RPMI8226 (cell line): Measurements from ENCODE around the gene THRAP3.
A peak's percentile ranks its signal among the peaks of the same experiment; 100 is the strongest.

Experiments
- DNase-seq: peaks from one replicate; pipeline ENCODE4 v3.0.0-alpha.2; 2015

The THRAP3 gene

GRCh38 chr1:36301220-36301619 lies 77.0 kb downstream of the THRAP3 start:
- no peak for DNase-seq

GRCh38 chr1:36303244-36303643 lies 79.0 kb downstream of the THRAP3 start:
- DNase-seq: no peak

GRCh38 chr1:36303650-36304360 lies 79.6 kb downstream of the THRAP3 start:
- no peak for DNase-seq

- no peak for DNase-seq
Observed at GRCh38 chr1:36304521-36304920, 80.3 kb downstream of the THRAP3 start.

GRCh38 chr1:36304970-36305914 lies 81.0 kb downstream of the THRAP3 start:
- no peak for DNase-seq

GRCh38 chr1:36305915-36306209 lies 81.6 kb downstream of the THRAP3 start:
- no peak for DNase-seq

- peak; percentile 64 for DNase-seq
Observed at GRCh38 chr1:36306210-36306901, 82.1 kb downstream of the THRAP3 start, which contains the start of gene SH3D21. Gene SH3D21, plus strand, starts transcription at chr1:36306368. Its CDS starts 53 bp downstream, at chr1:36306421.

- peak; percentile 98 for DNase-seq
Observed at GRCh38 chr1:36306902-36307456, 82.7 kb downstream of the THRAP3 start.

- no peak for DNase-seq
Observed at GRCh38 chr1:36307601-36308330, 83.5 kb downstream of the THRAP3 start.

- no peak for DNase-seq
Observed at GRCh38 chr1:36309397-36309796, 85.2 kb downstream of the THRAP3 start.

- no peak for DNase-seq
Observed at GRCh38 chr1:36320291-36320761, 96.1 kb downstream of the THRAP3 start.

- DNase-seq: no peak
Observed at GRCh38 chr1:36320767-36321118, 96.5 kb downstream of the THRAP3 start.

GRCh38 chr1:36321119-36321951 lies 97.1 kb downstream of the THRAP3 start:
- DNase-seq: peak; percentile 41

- no peak for DNase-seq
Observed at GRCh38 chr1:36322041-36322785, 98.0 kb downstream of the THRAP3 start.

- DNase-seq: peak; percentile 32
Observed at GRCh38 chr1:36322786-36323635, 98.8 kb downstream of the THRAP3 start.

- peak; percentile 72 for DNase-seq
Observed at GRCh38 chr1:36323636-36324352, 99.6 kb downstream of the THRAP3 start, which contains the start of gene EVA1B. Gene EVA1B, minus strand, starts transcription at chr1:36323645. Its CDS starts 608 bp downstream, at chr1:36323037.

GRCh38 chr1:36324353-36324703 lies 100.1 kb downstream of the THRAP3 start:
- DNase-seq: no peak

- peak; percentile 55 for DNase-seq
Observed at GRCh38 chr1:36326499-36326898, 102.3 kb downstream of the THRAP3 start.
